GM12873 (cell line): ENCODE measurements around the gene DPM2.

Experiments
- TF ChIP-seq, protein P1 (sequence below): IDR thresholded peaks from 2 replicates; pipeline ENCODE4 v1.5.1; 2012; ENCODE audit warnings: low read depth, mild to moderate bottlenecking, moderate library complexity, low read length, control low read depth; ENCODE audit not compliant: insufficient read depth; ENCODE audit errors: missing control alignments

DPM2 gene

DNA sequence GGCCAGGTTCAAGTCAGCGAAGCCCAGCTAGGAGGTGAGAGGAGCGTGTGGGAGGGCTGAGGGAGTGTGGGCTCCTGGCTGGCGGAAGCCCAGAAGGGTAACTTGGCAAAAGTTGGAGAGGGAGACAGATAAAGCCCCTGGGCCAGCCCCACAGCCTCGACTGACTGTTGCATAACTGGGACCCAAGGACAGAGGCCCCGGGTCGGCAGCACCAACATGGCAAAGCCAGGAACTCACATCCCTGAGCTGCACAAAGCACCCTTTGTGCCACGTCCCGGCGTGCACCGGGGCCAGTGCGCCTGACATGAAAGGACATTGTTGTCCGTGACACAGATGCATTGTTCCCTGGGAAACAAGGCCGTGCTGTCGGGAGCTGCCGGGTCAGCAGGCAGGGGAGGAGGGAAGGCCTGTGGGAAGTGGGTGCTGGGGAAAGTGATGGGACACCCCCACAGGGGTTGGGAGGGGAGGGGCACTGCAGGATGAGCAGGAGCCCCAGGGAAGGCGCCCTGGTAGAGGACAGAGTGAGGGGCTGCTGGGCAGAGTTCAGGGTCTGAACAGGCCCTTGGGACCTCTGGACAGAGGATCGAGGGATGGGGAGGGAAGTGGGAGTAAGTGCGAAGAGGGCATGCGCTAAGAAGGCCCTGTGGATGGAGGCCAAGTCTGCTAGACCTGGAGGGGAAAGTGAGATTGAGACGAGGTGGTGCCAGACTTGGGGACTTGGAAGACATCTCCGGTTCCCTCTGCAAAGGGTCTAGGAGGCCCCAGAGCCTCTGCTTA lies 13.0 kb upstream of the DPM2 start:
- TF ChIP-seq, protein P1, sequence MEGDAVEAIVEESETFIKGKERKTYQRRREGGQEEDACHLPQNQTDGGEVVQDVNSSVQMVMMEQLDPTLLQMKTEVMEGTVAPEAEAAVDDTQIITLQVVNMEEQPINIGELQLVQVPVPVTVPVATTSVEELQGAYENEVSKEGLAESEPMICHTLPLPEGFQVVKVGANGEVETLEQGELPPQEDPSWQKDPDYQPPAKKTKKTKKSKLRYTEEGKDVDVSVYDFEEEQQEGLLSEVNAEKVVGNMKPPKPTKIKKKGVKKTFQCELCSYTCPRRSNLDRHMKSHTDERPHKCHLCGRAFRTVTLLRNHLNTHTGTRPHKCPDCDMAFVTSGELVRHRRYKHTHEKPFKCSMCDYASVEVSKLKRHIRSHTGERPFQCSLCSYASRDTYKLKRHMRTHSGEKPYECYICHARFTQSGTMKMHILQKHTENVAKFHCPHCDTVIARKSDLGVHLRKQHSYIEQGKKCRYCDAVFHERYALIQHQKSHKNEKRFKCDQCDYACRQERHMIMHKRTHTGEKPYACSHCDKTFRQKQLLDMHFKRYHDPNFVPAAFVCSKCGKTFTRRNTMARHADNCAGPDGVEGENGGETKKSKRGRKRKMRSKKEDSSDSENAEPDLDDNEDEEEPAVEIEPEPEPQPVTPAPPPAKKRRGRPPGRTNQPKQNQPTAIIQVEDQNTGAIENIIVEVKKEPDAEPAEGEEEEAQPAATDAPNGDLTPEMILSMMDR: no peak

DNA sequence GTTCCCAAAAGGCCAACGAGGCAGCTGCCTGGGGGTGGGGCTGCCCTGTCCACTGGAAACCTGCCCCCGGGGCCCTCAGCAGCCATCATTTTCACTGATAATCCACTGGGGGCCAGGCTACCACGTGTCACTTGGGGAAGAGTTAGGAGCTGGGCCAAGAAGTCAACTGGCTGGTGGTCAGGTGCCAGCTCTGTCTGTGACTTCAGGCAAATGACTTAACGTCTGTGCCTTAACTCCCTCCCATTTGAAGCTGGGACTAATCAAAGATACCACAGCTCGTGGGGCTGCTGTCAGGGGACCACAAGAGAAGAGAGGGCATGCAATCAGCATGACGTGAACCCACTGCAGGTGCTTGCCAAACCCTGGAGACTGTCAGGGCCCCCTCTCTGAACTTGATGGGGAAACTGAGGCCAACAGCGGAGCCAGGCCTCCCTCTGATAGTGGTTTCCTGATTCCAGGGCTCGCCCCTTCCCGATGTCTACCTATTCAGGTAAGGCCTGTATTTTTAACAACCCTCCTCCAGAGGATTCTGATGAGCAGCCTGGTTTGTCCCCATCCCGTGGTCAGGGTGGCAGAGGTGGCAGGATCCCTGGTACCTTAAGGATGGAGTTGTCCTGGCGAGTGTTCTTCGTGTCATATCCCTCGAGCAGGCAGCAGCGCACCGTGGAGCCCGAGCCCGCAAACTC lies 12.3 kb upstream of the DPM2 start:
- TF ChIP-seq, protein P1: no peak

DNA sequence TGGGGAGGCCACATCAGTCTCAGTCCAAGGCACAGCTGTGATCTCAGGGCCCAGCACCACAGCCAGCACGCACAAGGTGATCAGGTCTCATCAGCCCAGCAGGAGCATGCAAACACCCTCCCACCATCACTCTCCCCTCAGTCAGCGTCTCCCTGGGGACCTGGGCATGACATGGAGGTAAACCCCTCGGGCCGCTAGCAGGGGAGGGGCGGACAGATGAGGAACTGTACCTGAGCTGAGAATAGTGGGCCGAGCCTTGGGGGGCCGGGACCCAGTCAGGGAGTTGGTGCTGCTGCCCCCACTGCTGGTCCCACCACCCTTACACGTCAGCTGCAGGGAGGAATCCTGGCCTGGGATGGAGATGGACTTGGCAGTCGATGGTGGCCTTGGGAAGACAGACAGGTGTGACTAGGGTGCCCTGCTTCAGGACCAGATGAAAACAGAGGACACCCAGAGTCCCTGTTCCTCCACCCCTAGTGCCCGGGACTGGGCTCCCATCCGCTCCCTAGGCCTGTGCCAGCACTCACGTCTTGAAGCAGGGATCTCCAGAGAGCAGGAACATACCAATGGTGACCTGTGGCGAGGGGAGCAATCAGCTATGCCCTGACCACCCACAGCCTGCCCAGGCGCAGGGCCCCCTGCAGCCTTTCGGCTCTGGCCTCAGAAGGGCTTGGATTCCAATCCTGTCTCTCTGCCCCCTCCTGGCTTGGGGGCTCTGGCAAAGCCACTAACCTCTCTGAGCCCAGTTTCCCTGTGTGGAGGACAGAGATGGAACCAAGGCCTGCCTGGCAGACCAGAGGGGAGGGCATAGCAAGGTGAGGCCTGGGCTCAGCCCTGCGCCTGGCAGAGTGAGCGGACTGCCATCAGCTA lies 10.4 kb upstream of the DPM2 start:
- TF ChIP-seq, protein P1: no peak

DNA sequence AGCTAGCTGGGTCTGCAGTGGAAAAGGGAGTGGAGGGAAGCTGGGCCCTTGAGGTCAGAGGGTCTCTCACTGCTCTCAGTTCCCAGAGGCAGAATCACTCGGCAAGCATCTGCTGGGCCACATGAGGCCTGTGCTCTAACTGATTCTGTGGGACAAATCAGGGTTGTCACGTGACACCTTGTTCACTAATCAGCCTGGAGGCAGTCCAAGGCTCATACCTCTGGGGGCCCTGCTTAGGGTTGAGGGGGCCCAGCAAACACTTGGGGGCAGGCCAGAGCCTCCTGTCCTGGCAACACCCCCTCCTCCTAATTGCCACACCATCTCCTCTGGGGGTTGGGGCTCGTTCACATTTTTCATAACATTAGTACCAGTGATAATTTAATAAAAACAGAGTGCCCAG lies 9.1 kb upstream of the DPM2 start:
- TF ChIP-seq, protein P1: no peak

DNA sequence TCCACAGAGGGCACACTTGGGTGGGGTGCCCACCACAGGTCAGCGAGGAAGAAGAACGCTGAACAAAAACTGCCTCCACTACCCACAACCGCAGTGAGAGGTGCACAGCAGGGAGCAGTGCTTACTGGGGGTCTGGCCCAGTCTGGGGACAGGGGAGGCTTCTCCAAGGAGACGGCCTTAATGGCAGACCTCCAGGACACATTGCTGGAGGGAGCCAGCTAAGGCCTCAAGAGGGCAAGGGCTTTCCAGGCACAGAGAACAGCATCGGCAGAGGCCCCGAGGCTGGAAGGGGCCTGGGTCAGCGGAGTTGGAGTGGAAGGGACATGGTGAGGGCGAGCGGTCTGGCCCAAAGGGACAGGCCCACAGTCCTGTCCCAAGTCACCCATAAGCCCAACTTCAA lies 8.3 kb upstream of the DPM2 start:
- TF ChIP-seq, protein P1: no peak

DNA sequence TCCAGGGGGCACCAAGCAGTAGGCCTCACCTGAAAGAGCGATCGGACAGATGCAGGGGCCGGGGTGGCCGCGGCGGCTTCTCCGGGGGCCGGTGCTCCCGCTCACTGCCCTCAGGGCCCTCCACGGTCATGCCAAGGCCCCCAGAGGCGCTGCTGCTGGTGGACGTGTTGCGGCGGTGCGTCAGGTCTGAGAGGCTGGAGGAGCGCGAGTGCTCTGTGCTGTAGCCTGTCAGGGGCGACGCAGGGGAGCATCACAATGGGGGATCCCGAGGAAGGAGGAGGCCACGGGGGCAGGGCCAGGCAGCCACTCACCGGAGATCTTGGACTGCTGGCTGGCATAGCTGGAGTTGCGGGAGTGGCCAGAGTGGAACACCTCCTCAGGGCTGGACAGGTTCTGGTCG lies 7.7 kb upstream of the DPM2 start:
- TF ChIP-seq, protein P1: no peak

DNA sequence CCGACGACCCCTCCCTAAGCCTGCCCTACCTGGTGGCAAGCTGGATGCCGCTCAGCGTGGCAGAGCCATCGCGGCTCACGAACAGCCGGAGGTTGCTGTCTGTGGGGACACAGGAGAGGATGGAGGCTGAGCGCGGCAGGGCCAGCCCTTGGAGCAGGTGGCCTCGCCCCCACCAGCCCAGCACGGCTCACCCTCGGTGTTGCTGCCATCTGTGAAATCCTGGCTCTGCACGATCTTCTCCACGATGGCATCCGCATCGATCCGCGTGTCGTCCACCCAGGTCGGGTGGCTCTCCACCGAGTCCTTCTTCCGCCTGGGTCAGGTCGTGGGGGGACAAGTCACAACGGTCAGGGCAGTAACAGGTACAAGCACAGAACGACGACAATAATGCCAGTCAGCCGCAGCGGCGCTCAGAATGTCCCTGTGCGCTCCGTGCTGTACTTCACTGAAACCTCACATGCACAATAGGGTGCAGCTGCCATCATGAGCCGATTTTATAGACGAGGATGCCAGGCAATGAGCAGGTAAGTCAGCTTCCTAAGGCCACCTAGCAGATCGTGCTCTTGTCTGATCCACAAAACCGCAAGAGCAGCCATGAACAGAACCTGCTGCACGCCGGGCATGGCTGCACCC lies 7.0 kb upstream of the DPM2 start:
- TF ChIP-seq, protein P1: no peak
